HepG2 (cell line): Measurements from ENCODE around the gene RTKN2. TPM values are rescaled to one million over a fixed set of nuclear protein-coding genes. Genes with fewer than 3 reads are reported as not detected.

ENCODE experiments used
- ATAC-seq: fragments of 200-7000 bp; cut with Tn5 transposase; 3 replicates; pipeline ENCODE4 v1.9.1; 2020; ENCODE audit warnings: mild to moderate bottlenecking, moderate library complexity
- BruUV-seq: library from RNA; stranded (reverse); fragments of 400-500 nt; replicated peaks from 2 replicates; lab custom pipeline; 2021; lab: Mats Ljungman, UMichigan
- CTCF ChIA-PET: fragments of 300-600 bp; formaldehyde crosslinking; extraction: SDS; loops from one replicate; lab custom pipeline; 2021; ENCODE audit warnings: low total read pairs, inconsistent platforms, low intra/inter-chr PET ratio; lab: Yijun Ruan, JAX
- POLR2A ChIA-PET: fragments of 350-600 bp; sonication (Branson Sonifier 250); formaldehyde crosslinking; loops from one replicate; lab custom pipeline; 2020; ENCODE audit warnings: antibody characterized with exemption, inconsistent platforms; lab: Yijun Ruan, JAX
- DNase-seq: peaks from one replicate; pipeline ENCODE4 v3.0.0-alpha.2; 2015; ENCODE audit warnings: low spot score
- FAIRE-seq: peaks from 3 replicates; lab custom pipeline; 2011; peaks lifted over from hg19 to GRCh38; lab: Jason Lieb, UNC
- H2AFZ ChIP-seq: one replicate; pipeline ENCODE4 v1.6.1; 2011; ENCODE audit warnings: low read length, inconsistent platforms
- H3K27ac ChIP-seq: fragments of 300-600 bp; 3 replicates; pipeline ENCODE4 v1.8.0; 2011; ENCODE audit warnings: mixed run types, mild to moderate bottlenecking, mixed read lengths, low read length, inconsistent platforms; ENCODE audit not compliant: insufficient read depth; ENCODE audit errors: extremely low read length
- H3K27me3 ChIP-seq, 2 experiments: fragments of 200-600 bp in 1 of 2; 2 replicates in 1 of 2; 3 replicates in 1 of 2; pipeline versions ENCODE4 v1.6.0 to v1.8.0; 2011; ENCODE audit warnings: low read length in 2 of 2, mild to moderate bottlenecking in 2 of 2, moderate library complexity in 2 of 2, inconsistent platforms in 1 of 2; ENCODE audit not compliant: insufficient read depth in 2 of 2, control insufficient read depth in 1 of 2
- H3K36me3 ChIP-seq, 2 experiments: fragments of 200-600 bp in 1 of 2; replicated peaks in 1 of 2; 2 replicates in 1 of 2; 3 replicates in 1 of 2; pipeline versions ENCODE4 v1.5.1 to v1.8.0; 2011; ENCODE audit warnings: low read length in 2 of 2, inconsistent platforms in 1 of 2; ENCODE audit not compliant: insufficient read depth in 2 of 2, control insufficient read depth in 1 of 2
- H3K4me1 ChIP-seq: 2 replicates; pipeline ENCODE4 v1.5.1; 2012; ENCODE audit warnings: low read length, inconsistent platforms; ENCODE audit not compliant: insufficient read depth
- H3K4me2 ChIP-seq: 2 replicates; pipeline ENCODE4 v1.6.0; 2011; ENCODE audit warnings: low read depth, low read length, inconsistent platforms
- H3K4me3 ChIP-seq, 3 experiments: fragments of 200-600 bp in 1 of 3; sonication (generic), shearing (Covaris generic) in 1 of 3; replicated peaks in 1 of 3; 2 replicates each; pipeline ENCODE4 v1.5.1; 2011 to 2016; ENCODE audit warnings: low read length in 3 of 3, inconsistent platforms in 2 of 3, low read depth in 2 of 3, mild to moderate bottlenecking in 2 of 3, control low read depth in 1 of 3, mixed read lengths in 1 of 3; ENCODE audit not compliant: insufficient read depth in 1 of 3
- H3K79me2 ChIP-seq: one replicate; pipeline ENCODE4 v1.6.1; 2011; ENCODE audit warnings: low read length, inconsistent platforms; ENCODE audit not compliant: insufficient read depth
- H3K9ac ChIP-seq: 2 replicates; pipeline ENCODE4 v1.6.0; 2011; ENCODE audit warnings: mild to moderate bottlenecking, low read depth, low read length, inconsistent platforms; ENCODE audit not compliant: insufficient read depth
- H3K9me3 ChIP-seq: 2 replicates; pipeline ENCODE4 v1.5.1; 2012; ENCODE audit warnings: mild to moderate bottlenecking, low read length
- H4K20me1 ChIP-seq: 2 replicates; pipeline ENCODE4 v1.6.0; 2011; ENCODE audit warnings: inconsistent platforms, mild to moderate bottlenecking, low read length, moderate library complexity; ENCODE audit not compliant: insufficient read depth
- BHLHE40 ChIP-seq: IDR thresholded peaks from 2 replicates; pipeline ENCODE4 v1.6.1; 2011; ENCODE audit warnings: low read length, improper control_type of control experiment
- BRCA1 ChIP-seq: sonication (generic); formaldehyde crosslinking; IDR thresholded peaks from 2 replicates; pipeline ENCODE4 v1.4.0; 2020; ENCODE audit warnings: missing genetic modification reagents
- ERF ChIP-seq: IDR thresholded peaks from 2 replicates; pipeline ENCODE4 v1.6.1; 2018; ENCODE audit warnings: missing biosample characterization, missing genetic modification reagents
- FOXA1 ChIP-seq, 2 experiments: fragments of 450-650 bp in 1 of 2; sonication (generic) in 1 of 2; formaldehyde crosslinking in 1 of 2; IDR thresholded peaks; 2 replicates each; pipeline versions ENCODE4 v1.4.0 to v1.6.1; 2016 to 2020; ENCODE audit warnings: missing genetic modification reagents in 1 of 2
- FOXA3 ChIP-seq: IDR thresholded peaks from 2 replicates; pipeline ENCODE4 v1.6.1; 2016; ENCODE audit warnings: missing genetic modification reagents, missing compliant biosample characterization
- FOXK1 ChIP-seq: sonication (generic); formaldehyde crosslinking; IDR thresholded peaks from 2 replicates; pipeline ENCODE4 v1.4.0; 2020; ENCODE audit warnings: low read depth, missing genetic modification reagents, borderline replicate concordance
- HOXA5 ChIP-seq: sonication (generic); formaldehyde crosslinking; IDR thresholded peaks from 2 replicates; pipeline ENCODE4 v1.4.0; 2020; ENCODE audit warnings: missing genetic modification reagents
- KAT7 ChIP-seq: IDR thresholded peaks from 2 replicates; pipeline ENCODE4 v1.6.1; 2018; ENCODE audit warnings: borderline replicate concordance, missing compliant biosample characterization
- KAT8 ChIP-seq: IDR thresholded peaks from 2 replicates; pipeline ENCODE4 v1.6.1; 2016; ENCODE audit warnings: missing genetic modification reagents, missing compliant biosample characterization
- KLF9 ChIP-seq: IDR thresholded peaks from 2 replicates; pipeline ENCODE4 v1.6.1; 2016; ENCODE audit warnings: low read depth
- MIXL1 ChIP-seq: IDR thresholded peaks from 2 replicates; pipeline ENCODE4 v1.6.1; 2016
- RAD21 ChIP-seq: fragments of 450-650 bp; formaldehyde crosslinking; IDR thresholded peaks from 2 replicates; pipeline ENCODE4 v1.5.0; 2020; ENCODE audit warnings: mild to moderate bottlenecking
- SOX13 ChIP-seq, 3 experiments: fragments of 450-650 bp in 1 of 3; sonication (generic) in 1 of 3; formaldehyde crosslinking in 1 of 3; IDR thresholded peaks in 2 of 3; conservative IDR thresholded peaks in 1 of 3; 2 replicates each; pipeline versions ENCODE4 v1.5.0 to v1.6.1; 2016 to 2020; ENCODE audit warnings: antibody characterized with exemption in 1 of 3, mild to moderate bottlenecking in 1 of 3, missing compliant biosample characterization in 1 of 3, missing genetic modification reagents in 1 of 3, moderate library complexity in 1 of 3
- SP5 ChIP-seq: IDR thresholded peaks from 2 replicates; pipeline ENCODE4 v1.6.1; 2016; ENCODE audit warnings: low read depth, borderline replicate concordance
- STAG1 ChIP-seq: sonication (generic); formaldehyde crosslinking; IDR thresholded peaks from 2 replicates; pipeline ENCODE4 v1.4.0; 2020; ENCODE audit warnings: missing genetic modification reagents
- SUZ12 ChIP-seq: fragments of 150-350 bp; IDR thresholded peaks from 2 replicates; pipeline ENCODE4 v1.6.1; 2014; ENCODE audit warnings: low read depth, low read length
- U2AF2 ChIP-seq: fragments of 200-400 bp; formaldehyde crosslinking; IDR thresholded peaks from 2 replicates; pipeline ENCODE4 v1.6.1; 2017; ENCODE audit warnings: low read depth, mild to moderate bottlenecking, low read length
- ZKSCAN8 ChIP-seq: IDR thresholded peaks from 2 replicates; pipeline ENCODE4 v1.6.1; 2016; ENCODE audit warnings: borderline replicate concordance, missing genetic modification reagents, missing compliant biosample characterization
- WGBS: methylation state at CpG from one replicate; pipeline ENCODE4 v1.1.6; 2017; ENCODE audit warnings: low lambda C conversion rate; 5-methylcytosine and 5-hydroxymethylcytosine counted together
- in situ Hi-C: cut with HindIII; loops from 2 replicates; pipeline ENCODE4 v1.10.0; 2017; ENCODE audit warnings: low pct_unique_long_range_greater_than_20kb; ENCODE audit not compliant: extremely low pct_ligation_motif_present
- intact Hi-C: fragments of 100-400 bp; cut with micrococcal nuclease; formaldehyde crosslinking; loops from one replicate; pipeline ENCODE4 v1.10.0; 2022; ENCODE audit not compliant: unreplicated experiment
- polyA plus RNA-seq, 8 experiments: library from polyadenylated mRNA; depleted of rRNA in 3 of 8; stranded (reverse) in 7 of 8; unstranded in 1 of 8; fragments of >200 nt; fragmentation: Illumina TruSeq in 4 of 8; extraction: Trizol in 4 of 8; gene quantifications; 2 replicates each; pipeline versions ENCODE4 v1.2.1 to v1.2.3, GENCODE V29; 2011 to 2016; ENCODE audit warnings: low read depth in 4 of 8, missing spikeins in 1 of 8, mixed read lengths in 1 of 8; ENCODE audit not compliant: insufficient read depth in 1 of 8
- total RNA-seq, 5 experiments: library from RNA; depleted of rRNA; stranded (reverse); fragments of >200 nt; fragmentation: Illumina TruSeq; extraction: Trizol; gene quantifications; 2 replicates each; pipeline ENCODE4 v1.2.3, GENCODE V29; 2016; ENCODE audit warnings: low read depth in 1 of 5
- TF ChIP-seq, protein P1 (sequence below): sonication (generic); formaldehyde crosslinking; conservative IDR thresholded peaks from 2 replicates; pipeline ENCODE4 v1.8.0; 2022; ENCODE audit warnings: low read depth, missing genetic modification reagents
- TF ChIP-seq, protein P2 (sequence below), 2 experiments: sonication (generic) in 1 of 2; formaldehyde crosslinking in 1 of 2; IDR thresholded peaks; 2 replicates each; pipeline versions ENCODE4 v1.4.0 to v1.6.1; 2018 to 2020; ENCODE audit warnings: missing genetic modification reagents in 2 of 2, borderline replicate concordance in 1 of 2, low read depth in 1 of 2, mild to moderate bottlenecking in 1 of 2, missing biosample characterization in 1 of 2

The RTKN2 gene
- total and polyA plus RNA-seq, 2 of the 13 experiments (the other 11 are each of a cell fraction or from before 2014, with no cell fraction given): 2.2 to 7.0 TPM

DNA sequence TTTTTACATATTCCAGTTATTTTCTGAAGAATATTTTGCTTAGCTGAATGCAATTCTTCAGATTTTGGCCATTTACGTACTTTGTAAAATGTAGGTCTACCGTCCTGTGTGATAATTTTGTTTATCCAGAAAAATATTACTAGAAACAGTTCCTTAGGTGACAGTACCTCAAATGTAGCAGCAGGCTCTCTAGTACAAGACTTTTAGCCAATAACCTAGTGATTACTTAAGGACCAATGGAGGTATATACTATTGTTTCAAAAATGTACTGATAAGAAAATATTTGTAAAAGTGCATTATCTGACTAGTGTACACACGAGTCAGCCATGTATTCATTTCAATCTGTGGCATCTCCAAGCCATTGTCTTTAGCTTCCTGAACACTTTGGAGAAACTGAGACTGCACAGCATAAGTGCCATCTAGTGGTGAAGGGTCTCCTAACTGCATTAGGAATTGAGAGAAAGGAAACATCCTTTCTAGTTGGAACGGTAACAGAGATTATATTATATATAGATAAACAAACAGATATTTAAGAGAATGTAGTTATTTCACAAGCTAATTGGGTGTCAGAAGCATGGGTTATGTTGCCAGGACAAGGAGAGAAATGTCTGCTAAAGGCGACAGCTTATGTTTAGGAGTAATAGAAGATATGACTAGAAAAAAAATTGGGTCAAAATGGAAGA lies 23.7 kb downstream of the RTKN2 start:
- intact Hi-C loops (loop anchor here (1.0 to 5.0 kb wide), 5 partner anchors 150 to 1173 kb away; no protein-coding TSS in a partner anchor), in situ Hi-C loops (loop anchor here (10.0 kb wide), 2 partner anchors 150 to 200 kb away; no protein-coding TSS in a partner anchor)
- no peak overlapping the region for H3K9ac ChIP-seq
- peak; percentile 76 for FAIRE-seq
- H3K4me3 ChIP-seq: no peak overlapping the region
- H3K4me2 ChIP-seq: no peak overlapping the region
- 65% methylated on average over 5 of the region's 5 CpGs for WGBS
- H3K36me3 ChIP-seq: no peaks in the 10 kb centered on the region
- no peaks in the 10 kb centered on the region for H3K27me3 ChIP-seq
- H3K9me3 ChIP-seq: no peaks in the 10 kb centered on the region
- peak; percentile 67 for DNase-seq
- no peak overlapping the region for H3K27ac ChIP-seq
- H2AFZ ChIP-seq: no peak overlapping the region
- peak; percentile 64 for ATAC-seq
- H3K79me2 ChIP-seq: peaks cover 6% of the 10 kb centered on the region
- H4K20me1 ChIP-seq: no peaks in the 10 kb centered on the region
- no TSS peak for BruUV-seq
- peaks cover 12% of the 10 kb centered on the region for H3K4me1 ChIP-seq
- POLR2A ChIA-PET: interaction anchor here (0.6 to 1.5 kb wide), 4 partner anchors 150 to 207 kb away, joined by 3 to 10 read pairs (median 7); no protein-coding TSS in a partner anchor
- CTCF ChIA-PET: interaction anchor here (1.2 to 3.6 kb wide), 2 partner anchors 206 to 347 kb away, joined by 3 to 25 read pairs; no protein-coding TSS in a partner anchor
- TF ChIP-seq MIXL1 (0 out of 2 replicates have a peak, but pooled peaks have one; percentile 55), KAT8 (peak; percentile 64), SUZ12 (no peak), U2AF2 (no peak), HOXA5 (CRISPR knock-in tag) (0 out of 2 replicates have a peak, but pooled peaks have one; percentile 27), FOXA3 (CRISPR knock-in tag) (peak; percentile 40; the same call in 1 of the 2 replicates), FOXK1 (0 out of 2 replicates have a peak, but pooled peaks have one; percentile 31), BRCA1 (CRISPR knock-in tag) (no peak), KLF9 (CRISPR knock-in tag) (no peak), ZKSCAN8 (CRISPR knock-in tag) (0 out of 2 replicates have a peak, but pooled peaks have one; percentile 60), SP5 (no peak), KAT7 (CRISPR knock-in tag) (no peak), STAG1 (CRISPR knock-in tag) (peak; percentile 94), SOX13 (IDR thresholded peaks at IDR 0.05) (no peak), SOX13 (CRISPR knock-in tag; conservative IDR thresholded peaks at IDR 0.05 in 1 of 2, IDR thresholded peaks at IDR 0.05 in 1 of 2) (peak in 1 of 2 experiments; percentile 85; a peak in 2 of 4 replicates), ERF (CRISPR knock-in tag) (0 out of 2 replicates have a peak, but pooled peaks have one; percentile 23), BHLHE40 (no peak), RAD21 (CRISPR knock-in tag) (peak; percentile 60; the same call in 1 of the 2 replicates), FOXA1 (IDR thresholded peaks at IDR 0.05) (no peak), FOXA1 (CRISPR knock-in tag; IDR thresholded peaks at IDR 0.05) (0 out of 2 replicates have a peak, but pooled peaks have one; percentile 9)
- TF ChIP-seq, protein P1, sequence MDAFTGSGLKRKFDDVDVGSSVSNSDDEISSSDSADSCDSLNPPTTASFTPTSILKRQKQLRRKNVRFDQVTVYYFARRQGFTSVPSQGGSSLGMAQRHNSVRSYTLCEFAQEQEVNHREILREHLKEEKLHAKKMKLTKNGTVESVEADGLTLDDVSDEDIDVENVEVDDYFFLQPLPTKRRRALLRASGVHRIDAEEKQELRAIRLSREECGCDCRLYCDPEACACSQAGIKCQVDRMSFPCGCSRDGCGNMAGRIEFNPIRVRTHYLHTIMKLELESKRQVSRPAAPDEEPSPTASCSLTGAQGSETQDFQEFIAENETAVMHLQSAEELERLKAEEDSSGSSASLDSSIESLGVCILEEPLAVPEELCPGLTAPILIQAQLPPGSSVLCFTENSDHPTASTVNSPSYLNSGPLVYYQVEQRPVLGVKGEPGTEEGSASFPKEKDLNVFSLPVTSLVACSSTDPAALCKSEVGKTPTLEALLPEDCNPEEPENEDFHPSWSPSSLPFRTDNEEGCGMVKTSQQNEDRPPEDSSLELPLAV (CRISPR knock-in tag): no peak
- TF ChIP-seq, protein P2, sequence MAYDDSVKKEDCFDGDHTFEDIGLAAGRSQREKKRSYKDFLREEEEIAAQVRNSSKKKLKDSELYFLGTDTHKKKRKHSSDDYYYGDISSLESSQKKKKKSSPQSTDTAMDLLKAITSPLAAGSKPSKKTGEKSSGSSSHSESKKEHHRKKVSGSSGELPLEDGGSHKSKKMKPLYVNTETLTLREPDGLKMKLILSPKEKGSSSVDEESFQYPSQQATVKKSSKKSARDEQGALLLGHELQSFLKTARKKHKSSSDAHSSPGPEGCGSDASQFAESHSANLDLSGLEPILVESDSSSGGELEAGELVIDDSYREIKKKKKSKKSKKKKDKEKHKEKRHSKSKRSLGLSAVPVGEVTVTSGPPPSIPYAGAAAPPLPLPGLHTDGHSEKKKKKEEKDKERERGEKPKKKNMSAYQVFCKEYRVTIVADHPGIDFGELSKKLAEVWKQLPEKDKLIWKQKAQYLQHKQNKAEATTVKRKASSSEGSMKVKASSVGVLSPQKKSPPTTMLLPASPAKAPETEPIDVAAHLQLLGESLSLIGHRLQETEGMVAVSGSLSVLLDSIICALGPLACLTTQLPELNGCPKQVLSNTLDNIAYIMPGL (CRISPR knock-in tag; IDR thresholded peaks at IDR 0.05; ENCODE audit: borderline replicate concordance in 1 of 2, low read depth in 1 of 2): 0 out of 4 replicates have a peak, but pooled peaks of 1 of the 2 experiments have one; percentile 30
